Duodenal mucosa (tissue), 2 donors: Measurements from ENCODE around the gene FRMD4A.

Source experiments
- H3K27ac ChIP-seq: one replicate; pipeline ENCODE4 v1.7.0; 2013; ENCODE audit warnings: low read depth, low read length
- H3K27me3 ChIP-seq, 2 donors: one replicate each; pipeline ENCODE4 v1.7.0; 2013; ENCODE audit warnings: low read length in 2 of 2, control low read depth in 1 of 2; ENCODE audit not compliant: insufficient read depth in 2 of 2, control insufficient read depth in 1 of 2
- H3K36me3 ChIP-seq, 2 donors: one replicate each; pipeline ENCODE4 v1.7.0; 2013; ENCODE audit warnings: low read length in 2 of 2, control low read depth in 1 of 2; ENCODE audit not compliant: insufficient read depth in 2 of 2, control insufficient read depth in 1 of 2
- H3K4me1 ChIP-seq, 2 donors: one replicate each; pipeline ENCODE4 v1.7.0; 2013; ENCODE audit warnings: low read length in 2 of 2, control low read depth in 1 of 2; ENCODE audit not compliant: insufficient read depth in 2 of 2, control insufficient read depth in 1 of 2
- H3K4me3 ChIP-seq, 2 donors: one replicate each; pipeline ENCODE4 v1.7.0; 2013; ENCODE audit warnings: low read length in 2 of 2, low read depth in 1 of 2
- H3K9ac ChIP-seq, 2 donors: one replicate each; pipeline ENCODE4 v1.7.0; 2013; ENCODE audit warnings: low read length in 2 of 2, low read depth in 1 of 2
- H3K9me3 ChIP-seq, 2 donors: one replicate each; pipeline ENCODE4 v1.7.0; 2013; ENCODE audit warnings: low read length in 2 of 2, control low read depth in 1 of 2; ENCODE audit not compliant: control insufficient read depth in 1 of 2

The FRMD4A gene

DNA sequence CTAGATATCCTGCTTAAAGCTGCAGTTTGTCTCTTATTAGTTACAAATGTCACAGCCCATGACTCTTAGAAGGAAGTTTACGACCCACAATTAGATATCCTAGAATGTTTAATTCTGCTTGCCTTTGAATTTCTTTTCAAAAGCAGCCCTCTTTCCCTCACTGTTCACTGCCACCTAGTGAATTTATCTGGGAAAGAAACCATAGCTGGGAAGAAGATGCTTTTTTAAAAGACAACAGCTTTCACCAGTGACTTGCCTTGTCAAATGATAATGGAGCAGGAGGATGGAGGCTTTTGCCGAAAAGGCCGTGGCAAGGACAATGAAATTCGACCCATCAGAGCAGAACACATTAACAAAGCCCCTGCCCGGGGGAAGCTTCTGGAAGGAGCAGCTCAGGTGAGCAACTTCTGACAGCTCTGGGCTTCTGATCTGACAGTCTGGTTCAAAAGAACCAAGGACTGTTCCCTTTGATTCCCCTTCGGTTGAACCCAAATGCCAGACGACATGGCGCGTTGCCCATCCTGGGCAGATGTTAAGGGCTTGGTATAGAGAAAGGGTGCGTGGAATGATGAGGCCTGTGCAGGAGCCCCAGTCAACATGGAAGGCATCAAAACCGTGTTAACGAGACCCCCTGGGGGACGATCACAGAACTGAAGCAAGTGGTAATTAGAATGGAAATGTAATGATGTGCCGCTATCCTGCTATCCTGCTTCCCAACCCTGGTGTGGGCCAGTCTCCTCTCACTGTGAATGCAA lies 236.8 kb downstream of the FRMD4A start:
- Histone ChIP-seq H3K4me3 (no peak overlapping the region), H3K9ac (no peak overlapping the region), H3K9me3 (no peaks in the 10 kb centered on the region), H3K27me3 (no peaks in the 10 kb centered on the region), H3K4me1 (no peaks in the 10 kb centered on the region), H3K27ac (no peak overlapping the region), H3K36me3 (no peaks in the 10 kb centered on the region)

DNA sequence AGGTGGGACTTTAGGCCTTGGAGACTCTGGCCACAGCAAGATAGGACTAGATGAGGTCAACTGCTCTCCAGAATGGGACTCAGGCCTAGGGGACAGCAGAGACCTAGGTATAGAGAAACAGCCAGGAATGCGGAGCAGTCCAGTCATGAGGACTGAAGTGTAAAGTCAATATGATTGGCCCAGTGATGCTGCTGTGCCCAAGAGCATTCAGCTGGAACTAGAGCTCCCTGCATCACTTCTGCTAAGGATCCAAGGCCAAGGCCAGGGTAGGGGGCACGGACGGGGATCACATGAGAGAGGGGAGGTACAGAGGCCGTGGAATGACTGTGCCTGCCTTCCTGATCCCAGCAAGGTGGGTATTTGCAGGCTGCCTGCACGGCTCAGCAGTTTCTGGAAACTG lies 237.9 kb downstream of the FRMD4A start:
- Histone ChIP-seq H3K27me3 (no peaks in the 10 kb centered on the region), H3K36me3 (no peaks in the 10 kb centered on the region), H3K9ac (no peak overlapping the region), H3K9me3 (no peaks in the 10 kb centered on the region), H3K27ac (no peak overlapping the region), H3K4me3 (no peak overlapping the region), H3K4me1 (no peaks in the 10 kb centered on the region)

DNA sequence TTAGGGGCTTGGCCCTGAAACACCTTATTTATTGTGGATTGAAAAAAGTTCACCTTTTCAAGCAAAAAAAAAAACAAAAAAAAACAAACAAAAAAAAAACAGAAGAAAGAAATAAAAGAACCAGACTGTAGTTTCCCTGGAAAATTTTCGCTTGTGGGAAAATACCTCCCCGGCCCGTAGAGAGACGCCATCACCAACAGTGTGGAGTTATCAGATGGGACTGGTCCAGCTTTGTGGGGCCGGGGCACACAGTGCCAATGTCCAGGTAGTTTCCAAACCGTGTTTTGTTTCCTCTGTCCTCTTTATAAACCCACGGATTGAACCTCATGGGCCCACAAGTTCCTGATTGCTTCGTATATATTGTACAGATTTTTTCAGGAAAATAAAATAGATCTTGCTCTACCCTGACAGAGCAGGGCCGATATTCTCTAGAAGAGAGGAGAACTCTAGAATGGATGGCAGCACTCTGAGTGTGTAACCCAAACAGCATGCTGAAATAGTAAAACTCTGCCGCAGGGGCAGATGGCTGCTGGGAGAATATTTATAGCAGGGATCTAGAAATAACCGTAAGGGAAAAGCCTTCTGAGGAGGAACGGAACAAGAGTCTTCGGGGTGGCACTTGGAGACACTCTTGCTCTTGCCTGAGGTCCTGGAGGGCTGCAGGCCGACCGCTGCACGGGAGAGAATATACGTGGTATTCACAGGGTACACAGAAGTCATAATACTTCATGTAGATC lies 241.0 kb downstream of the FRMD4A start:
- Histone ChIP-seq H3K4me3 (no peak overlapping the region), H3K36me3 (no peaks in the 10 kb centered on the region), H3K9ac (no peak overlapping the region), H3K27ac (no peak overlapping the region), H3K4me1 (no peaks in the 10 kb centered on the region), H3K27me3 (no peaks in the 10 kb centered on the region), H3K9me3 (no peaks in the 10 kb centered on the region)

DNA sequence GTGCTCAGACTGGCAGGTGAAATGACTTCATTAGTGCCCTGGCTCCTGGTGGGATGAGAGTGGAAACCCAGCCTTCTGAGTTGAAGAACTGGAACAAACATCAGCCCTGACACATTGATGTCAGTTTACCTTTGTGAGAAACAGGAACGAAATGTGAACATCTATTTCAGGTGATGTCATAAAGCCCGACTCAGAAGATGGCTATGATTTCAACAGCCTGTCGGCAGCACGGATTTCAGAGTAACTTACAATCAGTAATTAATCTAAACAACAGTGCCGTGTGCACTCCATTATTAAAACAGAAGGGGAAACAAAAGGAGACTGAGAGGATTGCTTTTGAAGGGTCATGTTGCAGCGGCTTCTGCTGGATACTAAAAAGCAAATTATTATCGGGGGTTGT lies 243.2 kb downstream of the FRMD4A start:
- Histone ChIP-seq H3K27ac (no peak overlapping the region), H3K36me3 (no peaks in the 10 kb centered on the region), H3K9ac (no peak overlapping the region), H3K4me3 (no peak overlapping the region), H3K9me3 (no peaks in the 10 kb centered on the region), H3K4me1 (no peaks in the 10 kb centered on the region), H3K27me3 (no peaks in the 10 kb centered on the region)

DNA sequence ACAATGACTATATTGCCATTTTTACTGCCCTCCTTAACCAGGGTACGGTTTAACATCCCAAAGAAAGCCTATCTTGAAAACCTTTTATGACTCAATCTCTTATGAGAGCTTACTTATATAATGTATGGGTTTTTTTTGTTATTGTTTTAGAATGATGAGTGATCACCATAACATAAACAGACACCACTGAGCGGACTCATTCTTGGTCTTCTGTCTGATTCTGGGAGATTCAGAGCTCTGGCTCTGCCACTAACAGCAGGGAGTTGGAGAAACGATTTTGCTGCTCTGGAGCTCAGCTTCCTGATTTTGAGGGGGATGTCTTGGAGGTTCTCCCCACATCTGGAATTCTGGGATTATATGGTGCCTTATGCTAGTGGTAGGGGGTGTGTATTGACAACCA lies 244.1 kb downstream of the FRMD4A start:
- Histone ChIP-seq H3K4me1 (no peaks in the 10 kb centered on the region), H3K4me3 (no peak overlapping the region), H3K9ac (no peak overlapping the region), H3K9me3 (no peaks in the 10 kb centered on the region), H3K36me3 (no peaks in the 10 kb centered on the region), H3K27ac (no peak overlapping the region), H3K27me3 (no peaks in the 10 kb centered on the region)

DNA sequence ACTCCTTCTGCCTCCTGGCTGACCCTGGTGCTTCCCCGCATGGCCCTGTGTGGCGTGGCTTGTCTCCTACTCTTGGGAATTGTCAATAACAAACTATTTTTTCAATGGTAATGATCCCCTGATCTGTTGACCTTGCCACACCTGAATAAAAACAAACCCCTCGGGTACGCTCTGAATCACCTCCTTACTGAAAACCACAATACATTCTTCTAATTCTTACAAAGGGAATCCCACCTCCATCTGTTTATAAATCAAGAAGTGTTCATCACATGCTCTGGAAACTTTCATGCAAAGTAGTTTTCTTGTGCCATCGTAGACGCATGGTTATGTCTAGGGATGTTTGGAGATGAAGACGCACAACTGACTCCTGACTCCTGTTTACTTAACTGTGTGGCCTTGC lies 245.8 kb downstream of the FRMD4A start:
- H3K36me3 ChIP-seq: no peaks in the 10 kb centered on the region
- no peak overlapping the region for H3K4me3 ChIP-seq
- no peak overlapping the region for H3K27ac ChIP-seq
- no peaks in the 10 kb centered on the region for H3K9me3 ChIP-seq
- H3K9ac ChIP-seq: no peak overlapping the region
- H3K4me1 ChIP-seq: no peaks in the 10 kb centered on the region
- H3K27me3 ChIP-seq: no peaks in the 10 kb centered on the region

DNA sequence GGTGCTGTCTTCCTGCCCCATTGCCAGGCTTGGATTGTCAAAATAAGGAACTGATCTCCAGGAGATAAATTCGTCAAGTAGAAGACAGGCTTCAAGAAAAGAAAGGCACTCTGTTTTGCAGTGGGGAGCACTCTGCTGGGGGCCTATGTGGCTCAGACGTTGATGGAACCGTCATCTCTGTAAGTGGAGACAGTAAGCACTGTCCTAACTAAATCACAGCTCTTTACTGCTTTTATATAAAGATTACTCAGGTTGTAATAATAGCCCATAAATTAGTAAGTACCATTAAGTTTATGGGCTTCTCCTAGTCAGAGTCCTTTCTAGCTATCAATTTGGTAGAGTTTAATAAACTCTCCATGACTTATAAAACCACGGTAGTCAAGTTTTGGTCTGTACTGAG lies 249.9 kb downstream of the FRMD4A start:
- Histone ChIP-seq H3K4me1 (no peaks in the 10 kb centered on the region), H3K36me3 (no peaks in the 10 kb centered on the region), H3K4me3 (no peak overlapping the region), H3K9me3 (no peaks in the 10 kb centered on the region), H3K27ac (no peak overlapping the region), H3K27me3 (no peaks in the 10 kb centered on the region), H3K9ac (no peak overlapping the region)

DNA sequence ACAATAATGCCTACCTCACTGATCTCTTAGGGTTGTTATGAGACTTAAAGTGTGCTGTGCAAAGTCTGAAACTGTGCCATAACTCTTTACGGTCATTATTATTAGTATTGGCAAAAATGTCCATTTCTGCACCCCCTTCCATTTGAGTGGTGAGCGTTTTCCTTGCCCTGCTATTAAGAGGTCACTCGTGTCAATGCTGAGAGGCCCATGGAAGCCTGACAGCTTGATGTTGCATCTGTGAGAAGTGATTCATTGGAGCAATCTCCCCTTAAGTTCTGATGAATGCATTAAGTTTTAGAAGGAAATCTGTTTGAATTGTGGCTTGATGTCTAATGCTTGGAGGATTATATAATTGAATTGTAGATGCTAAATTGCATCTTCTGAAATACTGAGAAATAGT lies 253.3 kb downstream of the FRMD4A start:
- no peaks in the 10 kb centered on the region for H3K27me3 ChIP-seq

DNA sequence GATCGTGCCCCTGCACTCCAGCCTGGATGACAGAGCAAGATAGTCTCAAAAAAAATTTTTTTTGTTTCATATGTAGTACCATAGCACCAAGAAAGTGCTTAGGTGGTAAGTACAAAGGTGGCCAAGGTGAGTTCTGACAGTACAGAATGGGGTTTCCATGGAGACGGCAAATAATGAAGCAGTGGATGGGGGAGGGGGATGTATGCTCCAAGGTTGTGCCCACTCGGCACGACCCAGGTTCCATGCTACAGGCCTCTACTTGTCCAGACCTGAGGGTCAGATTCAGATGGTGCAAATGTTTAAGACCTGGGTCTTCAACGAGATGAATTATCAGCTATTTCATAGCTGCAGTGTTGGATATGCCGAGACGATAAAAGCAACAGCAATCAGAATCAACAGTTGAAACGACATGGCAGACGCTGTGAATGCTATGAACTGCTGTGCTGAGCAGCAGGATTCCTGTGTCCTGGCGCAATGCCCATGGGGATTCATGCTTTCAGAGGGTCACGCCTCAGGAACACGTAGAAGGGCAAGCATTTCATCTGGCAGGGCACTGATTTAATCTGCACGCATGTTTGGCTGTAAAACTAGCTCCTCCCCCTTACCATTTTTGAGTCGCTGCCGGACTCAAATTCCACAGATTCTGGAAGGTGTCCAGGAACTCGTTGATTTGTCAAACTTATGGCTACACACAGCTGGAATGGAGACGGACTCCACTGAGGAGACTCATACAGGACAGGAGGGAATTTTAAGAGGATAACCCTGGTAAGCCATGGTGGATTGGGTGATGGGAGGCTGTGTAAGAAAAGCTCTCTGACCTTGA lies 256.5 kb downstream of the FRMD4A start:
- Histone ChIP-seq H3K4me3 (peak overlapping the region; percentile 8 to 22), H3K9ac (no peak overlapping the region), H3K27me3 (no peaks in the 10 kb centered on the region), H3K36me3 (no peaks in the 10 kb centered on the region), H3K27ac (peak overlapping the region; percentile 13), H3K9me3 (no peaks in the 10 kb centered on the region), H3K4me1 (no peaks in the 10 kb centered on the region)

More for the DNA sequence above, 253.3 kb downstream of the FRMD4A start:
- no peak overlapping the region for H3K4me3 ChIP-seq
- no peaks in the 10 kb centered on the region for H3K36me3 ChIP-seq
- H3K9ac ChIP-seq: no peak overlapping the region
- no peak overlapping the region for H3K27ac ChIP-seq
- H3K4me1 ChIP-seq: no peaks in the 10 kb centered on the region
- no peaks in the 10 kb centered on the region for H3K9me3 ChIP-seq

DNA sequence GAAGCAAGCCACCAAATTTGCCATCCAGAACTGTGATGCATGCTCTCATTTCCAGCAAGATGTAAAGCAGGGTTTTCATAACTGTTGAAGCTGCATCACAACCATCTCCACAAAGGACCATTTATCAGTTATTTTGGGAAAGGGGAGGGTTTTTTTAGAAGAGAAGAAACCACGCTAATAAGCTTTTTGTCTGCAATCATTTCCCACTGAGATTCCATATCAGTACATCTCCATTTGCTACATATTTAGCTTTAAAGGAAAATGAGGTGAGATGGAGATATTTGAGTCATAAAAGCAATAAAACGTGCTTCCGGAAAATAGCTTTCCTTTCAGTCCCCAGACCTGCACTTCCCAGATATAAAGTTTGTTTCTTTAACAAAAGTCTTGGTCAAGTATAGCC lies 258.2 kb downstream of the FRMD4A start:
- Histone ChIP-seq H3K27ac (no peak overlapping the region), H3K27me3 (no peaks in the 10 kb centered on the region), H3K4me3 (no peak overlapping the region), H3K9ac (no peak overlapping the region), H3K4me1 (no peaks in the 10 kb centered on the region), H3K36me3 (no peaks in the 10 kb centered on the region), H3K9me3 (no peaks in the 10 kb centered on the region)
